Ishikawa (cell line): ENCODE measurements around the gene HS3ST2.

Source experiments
- CEBPB ChIP-seq: IDR thresholded peaks from 2 replicates; pipeline ENCODE4 v1.6.1; 2012
- CREB1 ChIP-seq: IDR thresholded peaks from 2 replicates; pipeline ENCODE4 v1.6.1; 2012; ENCODE audit warnings: low read depth
- EGR1 ChIP-seq: IDR thresholded peaks from 2 replicates; pipeline ENCODE4 v1.6.1; 2012
- EP300 ChIP-seq: IDR thresholded peaks from 2 replicates; pipeline ENCODE4 v1.6.1; 2012; ENCODE audit warnings: borderline replicate concordance
- FOXM1 ChIP-seq: IDR thresholded peaks from 2 replicates; pipeline ENCODE4 v1.6.1; 2012; ENCODE audit warnings: low read depth, borderline replicate concordance
- NFIC ChIP-seq: IDR thresholded peaks from 2 replicates; pipeline ENCODE4 v1.6.1; 2012
- RAD21 ChIP-seq: IDR thresholded peaks from 2 replicates; pipeline ENCODE4 v1.6.1; 2012; ENCODE audit warnings: low read depth
- TAF1 ChIP-seq: IDR thresholded peaks from 2 replicates; pipeline ENCODE4 v1.6.1; 2012; ENCODE audit warnings: low read depth, mild to moderate bottlenecking
- TCF12 ChIP-seq: IDR thresholded peaks from 2 replicates; pipeline ENCODE4 v1.6.1; 2012; ENCODE audit warnings: low read depth
- TEAD4 ChIP-seq: IDR thresholded peaks from 2 replicates; pipeline ENCODE4 v1.6.1; 2012
- USF1 ChIP-seq: IDR thresholded peaks from 2 replicates; pipeline ENCODE4 v1.6.1; 2012
- YY1 ChIP-seq: IDR thresholded peaks from 2 replicates; pipeline ENCODE4 v1.6.1; 2012; ENCODE audit warnings: low read depth
- ZBTB7A ChIP-seq: IDR thresholded peaks from 2 replicates; pipeline ENCODE4 v1.6.1; 2012; ENCODE audit warnings: low read depth
- TF ChIP-seq, protein P1 (sequence below): IDR thresholded peaks from 2 replicates; pipeline ENCODE4 v1.6.1; 2012
- TF ChIP-seq, protein P2 (sequence below): IDR thresholded peaks from 2 replicates; pipeline ENCODE4 v1.6.1; 2012; ENCODE audit warnings: low read depth, mild to moderate bottlenecking

Gene HS3ST2

DNA sequence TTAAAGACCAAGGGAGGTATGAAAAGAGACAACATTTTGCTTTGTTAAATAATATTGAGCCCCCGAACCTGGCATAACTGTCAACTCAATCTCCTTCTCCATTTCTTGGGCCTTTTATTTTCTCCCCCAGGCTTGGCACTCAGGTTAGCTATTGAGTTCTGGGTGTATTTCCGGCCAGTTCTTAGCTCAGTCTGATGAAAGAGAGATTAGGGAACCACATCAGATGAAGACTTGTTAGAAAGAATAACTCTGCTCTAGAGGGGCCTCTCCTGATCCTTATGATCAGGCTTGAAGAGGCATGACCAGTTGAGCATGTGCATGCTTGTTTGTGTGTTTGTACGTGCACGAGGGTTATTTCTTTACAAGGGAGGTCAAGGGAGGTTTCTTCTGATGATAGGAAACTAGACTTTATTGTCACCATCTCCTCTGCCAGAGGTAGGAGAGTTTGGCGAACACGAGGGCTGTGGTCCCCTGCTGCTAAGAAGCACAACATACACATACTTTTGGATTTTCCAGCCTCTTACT, 29.2 kb upstream of the HS3ST2 start:
- no peak for TF ChIP-seq YY1
- no peak for TF ChIP-seq TAF1
- TF ChIP-seq USF1, result no peak
- TF ChIP-seq TEAD4, result no peak
- TF ChIP-seq, protein P1, sequence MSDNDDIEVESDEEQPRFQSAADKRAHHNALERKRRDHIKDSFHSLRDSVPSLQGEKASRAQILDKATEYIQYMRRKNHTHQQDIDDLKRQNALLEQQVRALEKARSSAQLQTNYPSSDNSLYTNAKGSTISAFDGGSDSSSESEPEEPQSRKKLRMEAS, result no peak
- TF ChIP-seq RAD21, result no peak
- TF ChIP-seq, protein P2, sequence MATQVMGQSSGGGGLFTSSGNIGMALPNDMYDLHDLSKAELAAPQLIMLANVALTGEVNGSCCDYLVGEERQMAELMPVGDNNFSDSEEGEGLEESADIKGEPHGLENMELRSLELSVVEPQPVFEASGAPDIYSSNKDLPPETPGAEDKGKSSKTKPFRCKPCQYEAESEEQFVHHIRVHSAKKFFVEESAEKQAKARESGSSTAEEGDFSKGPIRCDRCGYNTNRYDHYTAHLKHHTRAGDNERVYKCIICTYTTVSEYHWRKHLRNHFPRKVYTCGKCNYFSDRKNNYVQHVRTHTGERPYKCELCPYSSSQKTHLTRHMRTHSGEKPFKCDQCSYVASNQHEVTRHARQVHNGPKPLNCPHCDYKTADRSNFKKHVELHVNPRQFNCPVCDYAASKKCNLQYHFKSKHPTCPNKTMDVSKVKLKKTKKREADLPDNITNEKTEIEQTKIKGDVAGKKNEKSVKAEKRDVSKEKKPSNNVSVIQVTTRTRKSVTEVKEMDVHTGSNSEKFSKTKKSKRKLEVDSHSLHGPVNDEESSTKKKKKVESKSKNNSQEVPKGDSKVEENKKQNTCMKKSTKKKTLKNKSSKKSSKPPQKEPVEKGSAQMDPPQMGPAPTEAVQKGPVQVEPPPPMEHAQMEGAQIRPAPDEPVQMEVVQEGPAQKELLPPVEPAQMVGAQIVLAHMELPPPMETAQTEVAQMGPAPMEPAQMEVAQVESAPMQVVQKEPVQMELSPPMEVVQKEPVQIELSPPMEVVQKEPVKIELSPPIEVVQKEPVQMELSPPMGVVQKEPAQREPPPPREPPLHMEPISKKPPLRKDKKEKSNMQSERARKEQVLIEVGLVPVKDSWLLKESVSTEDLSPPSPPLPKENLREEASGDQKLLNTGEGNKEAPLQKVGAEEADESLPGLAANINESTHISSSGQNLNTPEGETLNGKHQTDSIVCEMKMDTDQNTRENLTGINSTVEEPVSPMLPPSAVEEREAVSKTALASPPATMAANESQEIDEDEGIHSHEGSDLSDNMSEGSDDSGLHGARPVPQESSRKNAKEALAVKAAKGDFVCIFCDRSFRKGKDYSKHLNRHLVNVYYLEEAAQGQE, result no peak
- TF ChIP-seq NFIC, result no peak
- no peak for TF ChIP-seq TCF12
- no peak for TF ChIP-seq ZBTB7A
- TF ChIP-seq FOXM1, result no peak
- no peak for TF ChIP-seq CREB1
- TF ChIP-seq EGR1, result no peak
- no peak for TF ChIP-seq EP300
- TF ChIP-seq CEBPB, result no peak

DNA sequence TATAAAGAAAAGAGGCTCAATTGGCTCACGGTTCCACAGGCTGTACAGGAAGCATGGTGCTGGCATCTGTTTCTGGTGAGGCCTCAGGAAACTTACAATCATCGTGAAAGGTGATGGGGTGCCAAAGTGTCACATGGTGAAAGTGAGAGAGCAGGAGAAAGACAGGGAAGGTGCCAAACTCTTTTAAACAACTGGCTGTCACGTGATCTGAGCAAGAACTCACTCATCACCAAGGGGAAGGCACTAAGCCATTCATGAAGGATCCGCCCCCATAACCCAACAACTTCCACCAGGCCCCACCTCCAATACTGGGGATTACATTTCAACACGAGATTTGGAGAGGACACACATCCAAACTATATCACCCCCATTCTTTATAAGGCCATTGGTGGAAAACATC, 28.4 kb upstream of the HS3ST2 start:
- TF ChIP-seq EP300 (no peak), TCF12 (no peak), YY1 (no peak), ZBTB7A (no peak), USF1 (peak; percentile 26; the same call in 1 of the 2 replicates), CREB1 (no peak), CEBPB (no peak)

GRCh38 chr16:22786284-22786683, 27.7 kb upstream of the HS3ST2 start:
- TF ChIP-seq TEAD4, result no peak
- TF ChIP-seq FOXM1, result no peak
- no peak for TF ChIP-seq TCF12
- TF ChIP-seq, protein P2, result no peak
- TF ChIP-seq TAF1, result no peak

GRCh38 chr16:22786691-22787090, 27.3 kb upstream of the HS3ST2 start:
- TF ChIP-seq TCF12 (no peak), YY1 (no peak), NFIC (no peak), RAD21 (no peak), TAF1 (no peak), CEBPB (no peak), EGR1 (no peak), EP300 (no peak)
- TF ChIP-seq, protein P1, result no peak

GRCh38 chr16:22787466-22788192, 26.3 kb upstream of the HS3ST2 start:
- TF ChIP-seq RAD21, result no peak
- TF ChIP-seq YY1, result no peak
- no peak for TF ChIP-seq TAF1
- TF ChIP-seq USF1, result no peak
- no peak for TF ChIP-seq CEBPB
- TF ChIP-seq EP300, result no peak
- TF ChIP-seq NFIC, result no peak
- no peak for TF ChIP-seq CREB1
- no peak for TF ChIP-seq EGR1
- no peak for TF ChIP-seq TEAD4
- no peak for TF ChIP-seq FOXM1
- TF ChIP-seq, protein P1, result no peak
- no peak for TF ChIP-seq TCF12
- TF ChIP-seq, protein P2, result no peak
- TF ChIP-seq ZBTB7A, result no peak
